ENCODE results near the gene ATG2A.

The ATG2A gene

DNA sequence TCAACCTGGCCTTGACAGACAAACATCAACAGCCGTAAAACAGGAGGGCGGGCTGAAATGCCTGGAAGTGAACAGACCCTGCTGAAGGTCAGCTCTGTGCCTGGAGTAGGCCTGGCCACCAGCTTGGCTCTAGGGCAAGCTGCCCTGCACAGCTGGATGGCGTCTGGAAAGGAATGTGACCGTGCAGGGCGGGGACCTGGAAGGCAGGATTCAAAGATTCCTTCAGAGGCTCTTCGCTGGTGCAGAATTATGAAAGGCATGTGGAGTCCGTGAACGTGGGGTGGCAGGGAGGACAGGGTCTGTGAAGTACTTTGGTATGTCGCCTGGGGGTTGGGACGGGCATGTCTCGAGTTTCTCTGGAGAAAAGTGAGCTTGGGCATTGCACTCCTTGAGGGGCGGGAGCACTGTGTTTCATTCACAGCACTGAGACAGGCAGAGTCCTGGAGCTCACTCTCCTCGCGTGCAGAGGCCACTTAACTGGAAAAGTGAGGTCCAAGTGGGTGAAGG lies 40.1 kb downstream of the ATG2A start:
- H3K4me1 ChIP-seq (ENCODE audit: low read length), result peaks cover 30% of the 10 kb centered on the region
- H3K79me2 ChIP-seq (ENCODE audit: low read length), result peaks cover 45% of the 10 kb centered on the region
- peaks cover 6% of the 10 kb centered on the region for H3K27me3 ChIP-seq (replicated peaks; ENCODE audit: insufficient read depth, low read length)
- H3K27ac ChIP-seq (ENCODE audit: low read length), result no peak overlapping the region
- H2AFZ ChIP-seq (ENCODE audit: low read length), result no peak overlapping the region
- peak overlapping the region; percentile 99 for H3K4me2 ChIP-seq (ENCODE audit: low read depth, low read length)
- H4K20me1 ChIP-seq (ENCODE audit: insufficient read depth, low read length), result no peaks in the 10 kb centered on the region
- no peak for TF ChIP-seq EZH2 (optimal IDR thresholded peaks at IDR 0.05; ENCODE audit: low read depth, low read length)
- TF ChIP-seq, protein P1, sequence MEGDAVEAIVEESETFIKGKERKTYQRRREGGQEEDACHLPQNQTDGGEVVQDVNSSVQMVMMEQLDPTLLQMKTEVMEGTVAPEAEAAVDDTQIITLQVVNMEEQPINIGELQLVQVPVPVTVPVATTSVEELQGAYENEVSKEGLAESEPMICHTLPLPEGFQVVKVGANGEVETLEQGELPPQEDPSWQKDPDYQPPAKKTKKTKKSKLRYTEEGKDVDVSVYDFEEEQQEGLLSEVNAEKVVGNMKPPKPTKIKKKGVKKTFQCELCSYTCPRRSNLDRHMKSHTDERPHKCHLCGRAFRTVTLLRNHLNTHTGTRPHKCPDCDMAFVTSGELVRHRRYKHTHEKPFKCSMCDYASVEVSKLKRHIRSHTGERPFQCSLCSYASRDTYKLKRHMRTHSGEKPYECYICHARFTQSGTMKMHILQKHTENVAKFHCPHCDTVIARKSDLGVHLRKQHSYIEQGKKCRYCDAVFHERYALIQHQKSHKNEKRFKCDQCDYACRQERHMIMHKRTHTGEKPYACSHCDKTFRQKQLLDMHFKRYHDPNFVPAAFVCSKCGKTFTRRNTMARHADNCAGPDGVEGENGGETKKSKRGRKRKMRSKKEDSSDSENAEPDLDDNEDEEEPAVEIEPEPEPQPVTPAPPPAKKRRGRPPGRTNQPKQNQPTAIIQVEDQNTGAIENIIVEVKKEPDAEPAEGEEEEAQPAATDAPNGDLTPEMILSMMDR (IDR thresholded peaks at IDR 0.05; ENCODE audit: low read length), result no peak
- no peak for TF ChIP-seq EZH2phosphoT487 (IDR thresholded peaks at IDR 0.05; ENCODE audit: low read length)
- H3F3A ChIP-seq (ENCODE audit: insufficient read depth, low read length), result peaks cover 16% of the 10 kb centered on the region
- H3K9me2 ChIP-seq (replicated peaks; ENCODE audit: insufficient read depth, low read length), result no peaks in the 10 kb centered on the region
- peak overlapping the region; percentile 96 for H3K4me3 ChIP-seq (ENCODE audit: low read length)
- no peaks in the 10 kb centered on the region for H3K36me3 ChIP-seq (replicated peaks; ENCODE audit: insufficient read depth, low read length)
- H3K9me3 ChIP-seq (replicated peaks; ENCODE audit: insufficient read depth, low read length), result no peaks in the 10 kb centered on the region
- peak overlapping the region; percentile 76; the same call in 1 of the 2 replicates for H3K9ac ChIP-seq (ENCODE audit: low read length)
- DNase-seq, result no peak

DNA sequence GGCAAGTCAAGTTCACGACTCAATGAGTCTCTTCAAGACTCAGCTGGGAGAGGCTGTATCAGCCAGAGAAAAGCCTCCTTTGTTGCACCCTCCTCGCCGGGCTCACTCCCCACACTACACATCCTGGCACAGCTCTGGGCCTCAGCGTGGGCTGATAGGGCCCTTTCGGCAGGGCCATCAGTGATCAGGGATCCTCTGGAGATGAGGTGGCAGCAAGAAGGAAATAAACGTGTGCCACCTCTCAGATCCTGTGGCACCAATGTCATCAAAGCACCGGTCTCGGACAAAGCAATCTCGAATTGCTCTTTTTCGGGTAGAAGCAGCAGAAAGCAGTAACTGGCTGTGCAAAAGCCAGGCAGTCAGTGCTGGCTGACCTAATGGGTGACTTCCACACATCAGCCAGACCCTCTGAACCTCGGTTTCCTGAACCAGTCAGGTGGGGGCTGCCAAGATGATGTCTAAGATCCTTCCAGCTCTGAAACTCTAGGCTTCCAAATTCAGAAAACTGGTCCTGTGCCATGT lies 40.7 kb downstream of the ATG2A start:
- H3K4me3 ChIP-seq (ENCODE audit: low read length), result no peak overlapping the region
- DNase-seq, result no peak
- peaks cover 47% of the 10 kb centered on the region for H3K79me2 ChIP-seq (ENCODE audit: low read length)
- peaks cover 30% of the 10 kb centered on the region for H3K4me1 ChIP-seq (ENCODE audit: low read length)
- H3K9me2 ChIP-seq (replicated peaks; ENCODE audit: insufficient read depth, low read length), result no peaks in the 10 kb centered on the region
- no peak overlapping the region for H2AFZ ChIP-seq (ENCODE audit: low read length)
- H4K20me1 ChIP-seq (ENCODE audit: insufficient read depth, low read length), result no peaks in the 10 kb centered on the region
- peaks cover 16% of the 10 kb centered on the region for H3F3A ChIP-seq (ENCODE audit: insufficient read depth, low read length)
- peaks cover under 1% of the 10 kb centered on the region for H3K27me3 ChIP-seq (replicated peaks; ENCODE audit: insufficient read depth, low read length)
- TF ChIP-seq, protein P1 (IDR thresholded peaks at IDR 0.05; ENCODE audit: low read length), result no peak
- TF ChIP-seq EZH2phosphoT487 (IDR thresholded peaks at IDR 0.05; ENCODE audit: low read length) (no peak), EZH2 (optimal IDR thresholded peaks at IDR 0.05; ENCODE audit: low read depth, low read length) (no peak)
- no peaks in the 10 kb centered on the region for H3K36me3 ChIP-seq (replicated peaks; ENCODE audit: insufficient read depth, low read length)
- no peak overlapping the region for H3K27ac ChIP-seq (ENCODE audit: low read length)
- no peaks in the 10 kb centered on the region for H3K9me3 ChIP-seq (replicated peaks; ENCODE audit: insufficient read depth, low read length)
- H3K9ac ChIP-seq (ENCODE audit: low read length), result no peak overlapping the region
- H3K4me2 ChIP-seq (ENCODE audit: low read depth, low read length), result no peak overlapping the region

DNA sequence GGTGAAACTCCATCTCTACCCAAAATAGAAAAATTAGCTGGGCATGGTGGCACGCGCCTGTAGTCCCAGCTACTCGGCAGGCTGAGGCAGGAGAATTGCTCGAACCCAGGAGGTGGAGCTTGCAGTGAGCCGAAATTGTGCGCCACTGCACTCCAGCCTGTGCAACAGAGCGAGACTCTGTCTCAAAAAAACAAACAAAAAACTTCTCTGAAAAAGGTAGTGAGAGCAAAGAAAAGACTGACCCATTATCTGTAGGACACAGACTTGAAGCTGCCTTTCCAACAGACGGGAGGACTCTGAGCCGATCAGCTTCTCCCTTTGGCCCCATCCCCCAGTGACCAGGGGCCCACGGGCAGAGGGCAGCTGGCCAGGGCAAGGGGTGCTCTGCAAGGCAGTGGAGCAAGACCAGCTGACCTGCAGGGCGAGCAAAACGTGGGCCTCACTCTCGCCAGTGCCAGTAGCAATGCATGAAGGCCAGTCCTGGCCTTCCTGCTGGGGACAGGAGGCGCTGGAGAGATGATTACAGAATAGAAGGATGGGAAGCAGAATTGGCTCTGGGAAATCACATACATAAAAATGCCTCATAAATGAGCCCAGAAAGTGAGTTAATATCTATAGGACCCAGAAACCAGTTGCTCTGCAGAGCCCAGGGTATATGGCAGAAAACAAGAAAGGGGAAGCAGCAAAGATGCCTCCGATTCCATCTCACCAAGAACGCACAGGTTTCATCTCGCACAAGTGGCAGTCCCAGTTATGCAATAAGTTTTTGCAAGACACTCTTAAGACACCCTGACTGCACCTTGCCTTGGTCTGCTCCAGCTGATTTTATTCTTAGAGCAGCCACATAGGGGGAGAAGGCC lies 41.4 kb downstream of the ATG2A start:
- Histone ChIP-seq H3K9me3 (replicated peaks; ENCODE audit: insufficient read depth, low read length) (no peaks in the 10 kb centered on the region), H4K20me1 (ENCODE audit: insufficient read depth, low read length) (no peaks in the 10 kb centered on the region), H3K4me1 (ENCODE audit: low read length) (peaks cover 26% of the 10 kb centered on the region), H2AFZ (ENCODE audit: low read length) (no peak overlapping the region), H3K4me2 (ENCODE audit: low read depth, low read length) (no peak overlapping the region), H3K27me3 (replicated peaks; ENCODE audit: insufficient read depth, low read length) (no peaks in the 10 kb centered on the region), H3K27ac (ENCODE audit: low read length) (no peak overlapping the region), H3K79me2 (ENCODE audit: low read length) (peaks cover 52% of the 10 kb centered on the region), H3K36me3 (replicated peaks; ENCODE audit: insufficient read depth, low read length) (no peaks in the 10 kb centered on the region), H3K4me3 (ENCODE audit: low read length) (no peak overlapping the region), H3K9me2 (replicated peaks; ENCODE audit: insufficient read depth, low read length) (no peaks in the 10 kb centered on the region), H3K9ac (ENCODE audit: low read length) (no peak overlapping the region), H3F3A (ENCODE audit: insufficient read depth, low read length) (peaks cover 15% of the 10 kb centered on the region)
- TF ChIP-seq EZH2 (optimal IDR thresholded peaks at IDR 0.05; ENCODE audit: low read depth, low read length) (no peak), EZH2phosphoT487 (IDR thresholded peaks at IDR 0.05; ENCODE audit: low read length) (no peak)
- TF ChIP-seq, protein P1 (IDR thresholded peaks at IDR 0.05; ENCODE audit: low read length), result no peak
- no peak for DNase-seq

Data from MM.1S (cell line).